GM18502 (cell line): ENCODE measurements around the gene GABRE.

Source experiments
- ATAC-seq: cut with Tn5 transposase; IDR thresholded peaks from one replicate; pipeline ENCODE4 v1.9.1; 2021; ENCODE audit warnings: mild to moderate bottlenecking; ENCODE audit not compliant: unreplicated experiment, poor library complexity

The GABRE gene, protein sequence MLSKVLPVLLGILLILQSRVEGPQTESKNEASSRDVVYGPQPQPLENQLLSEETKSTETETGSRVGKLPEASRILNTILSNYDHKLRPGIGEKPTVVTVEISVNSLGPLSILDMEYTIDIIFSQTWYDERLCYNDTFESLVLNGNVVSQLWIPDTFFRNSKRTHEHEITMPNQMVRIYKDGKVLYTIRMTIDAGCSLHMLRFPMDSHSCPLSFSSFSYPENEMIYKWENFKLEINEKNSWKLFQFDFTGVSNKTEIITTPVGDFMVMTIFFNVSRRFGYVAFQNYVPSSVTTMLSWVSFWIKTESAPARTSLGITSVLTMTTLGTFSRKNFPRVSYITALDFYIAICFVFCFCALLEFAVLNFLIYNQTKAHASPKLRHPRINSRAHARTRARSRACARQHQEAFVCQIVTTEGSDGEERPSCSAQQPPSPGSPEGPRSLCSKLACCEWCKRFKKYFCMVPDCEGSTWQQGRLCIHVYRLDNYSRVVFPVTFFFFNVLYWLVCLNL

DNA sequence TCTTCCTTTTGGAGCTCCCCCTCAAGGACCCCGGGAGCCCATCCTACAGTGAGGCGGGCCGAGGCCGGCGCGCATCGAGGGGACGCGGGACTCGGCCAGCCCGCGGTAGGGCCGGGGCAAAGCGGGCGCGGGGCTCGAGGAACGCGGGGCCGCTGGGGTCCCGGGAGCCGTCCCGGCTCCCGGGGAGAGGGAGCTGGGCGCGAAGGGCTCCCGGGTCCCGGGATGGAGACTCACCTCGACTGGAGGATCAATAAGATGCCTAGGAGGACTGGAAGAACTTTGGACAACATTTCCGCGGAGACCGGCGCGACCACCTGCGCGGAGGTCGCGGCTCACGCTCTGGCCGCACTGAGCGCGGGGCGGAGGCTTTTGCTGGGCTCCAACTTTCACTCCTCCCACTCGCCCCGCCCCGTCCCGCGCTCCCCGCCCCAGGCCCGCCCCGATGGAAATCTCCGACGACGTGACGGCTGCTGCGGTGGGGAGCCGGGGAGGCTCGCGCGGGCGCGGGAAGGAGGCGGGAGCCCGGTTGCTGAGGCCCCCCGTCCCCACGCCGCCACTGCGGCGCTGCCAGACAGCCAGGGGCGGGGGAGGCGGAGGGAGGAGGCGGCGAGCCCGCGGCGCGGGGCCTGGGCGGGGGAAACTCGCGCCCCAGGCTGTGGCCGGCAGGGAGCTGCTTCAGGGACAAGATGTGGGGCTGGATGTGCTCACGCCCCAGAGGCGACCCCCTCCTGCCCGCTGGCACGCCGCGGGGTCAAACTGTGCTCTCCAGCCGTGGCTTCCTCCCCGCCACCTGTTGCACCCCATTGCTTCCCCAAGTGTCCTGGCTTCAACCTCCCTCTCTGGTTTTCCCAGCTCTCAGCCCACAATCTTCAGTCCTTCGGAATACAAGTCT lies at the start of gene GABRE:
TSS of gene GABRE (minus strand) at position 341 of the 892 bp plus-strand sequence. CDS start at position 290, 51 bp downstream.
- peak; percentile 59 for ATAC-seq

DNA sequence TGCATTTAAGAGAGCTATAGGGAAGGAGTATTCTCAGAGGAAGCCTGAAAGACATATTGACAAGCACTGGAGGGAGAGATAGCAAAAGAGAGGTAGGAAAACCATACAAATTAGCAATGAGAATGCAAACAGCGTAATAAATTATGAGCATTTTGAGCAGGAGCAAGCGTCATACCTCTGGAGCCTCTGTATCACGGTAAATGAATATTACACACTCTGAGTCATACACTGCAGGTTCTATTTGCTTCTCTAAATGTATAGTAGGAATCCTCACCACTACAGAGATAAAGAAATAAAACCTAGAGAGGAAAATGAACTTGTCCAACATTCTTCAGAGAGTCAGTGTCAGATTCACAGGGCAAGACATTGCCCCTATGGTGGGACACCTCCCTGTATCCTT lies 46.4 kb upstream of the GABRE start:
- ATAC-seq: no peak

DNA sequence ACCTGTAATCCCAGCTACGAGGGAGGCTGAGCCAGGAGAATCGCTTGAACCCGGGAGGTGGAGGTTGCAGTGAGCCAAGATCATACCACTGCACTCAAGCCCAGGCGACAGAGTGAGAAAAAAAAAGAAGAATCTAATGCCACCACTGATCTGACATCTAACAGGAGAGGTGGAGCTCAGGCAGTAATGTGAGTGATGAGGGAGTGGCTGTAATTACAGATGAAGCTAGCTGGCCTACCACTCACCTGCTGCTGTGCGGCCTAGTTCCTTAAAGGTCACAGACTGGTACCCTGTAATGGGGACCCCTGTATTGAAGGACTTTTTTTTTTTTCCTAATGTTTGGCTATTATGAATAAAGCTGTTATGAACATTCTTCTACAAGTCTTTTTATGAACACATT lies 25.3 kb upstream of the GABRE start:
- no peak for ATAC-seq

GRCh38 chrX:151997539-151997938 lies 23.1 kb upstream of the GABRE start:
- no peak for ATAC-seq

GRCh38 chrX:151996347-151996746 lies 21.9 kb upstream of the GABRE start:
- ATAC-seq: no peak

DNA sequence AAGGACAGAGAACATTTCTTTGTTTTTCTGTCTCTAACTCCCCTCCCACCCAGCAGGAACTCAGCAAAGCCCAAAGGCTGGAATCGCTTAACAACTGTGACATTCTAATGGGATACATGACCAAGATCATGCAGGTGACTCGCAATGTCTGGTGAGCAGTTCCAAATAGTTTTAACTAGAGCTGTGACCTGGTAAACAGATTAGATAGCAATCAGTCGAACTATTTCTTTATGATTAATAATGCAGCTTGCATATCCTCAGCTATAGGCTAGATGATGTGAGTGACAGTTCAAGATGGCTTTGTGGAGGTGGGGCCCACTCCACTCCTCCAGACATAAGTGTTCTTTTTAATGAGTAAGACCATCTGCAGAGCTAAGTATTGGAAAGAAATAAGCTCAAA lies 20.0 kb upstream of the GABRE start:
- no peak for ATAC-seq

- no peak for ATAC-seq
Observed at GRCh38 chrX:151988706-151989299, 14.3 kb upstream of the GABRE start.

DNA sequence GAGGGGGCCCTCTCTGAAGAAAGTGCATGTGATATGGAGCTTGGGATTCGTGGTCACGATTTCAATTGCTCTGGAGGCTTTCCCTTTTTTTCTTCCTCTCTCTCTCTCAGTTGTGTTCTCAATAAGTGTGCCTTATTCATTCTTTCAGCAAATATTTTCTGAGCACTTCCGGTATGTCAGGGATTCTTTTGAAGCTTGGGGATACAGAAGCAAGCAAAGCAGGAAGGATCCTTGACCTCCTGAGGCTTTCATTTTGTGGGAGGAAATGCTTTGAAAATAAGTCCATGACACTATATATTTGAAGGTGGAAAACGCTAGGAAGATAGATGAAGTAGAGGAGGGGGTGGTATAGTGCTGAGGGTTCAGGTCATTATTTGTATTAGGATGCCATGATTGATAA lies 12.6 kb upstream of the GABRE start:
- no peak for ATAC-seq

DNA sequence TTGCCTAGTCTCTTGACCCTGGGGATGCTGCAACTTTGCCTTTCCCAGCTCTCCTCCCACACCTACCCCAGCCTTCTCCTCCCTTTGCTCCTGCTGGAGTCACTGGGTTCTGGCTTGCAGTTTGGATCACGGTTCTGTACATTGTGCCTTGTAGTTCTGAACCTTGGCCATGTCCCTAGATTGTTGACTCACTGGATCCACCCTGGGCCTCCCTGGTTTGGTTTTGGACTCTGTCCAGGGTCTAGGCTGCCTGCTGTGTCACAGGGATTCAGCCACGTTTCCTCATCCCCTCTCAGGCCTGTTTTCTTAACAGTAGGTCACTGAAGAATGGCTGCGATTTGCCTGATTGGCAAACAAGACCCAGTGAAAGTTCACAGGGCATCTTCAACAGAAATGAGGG lies 11.5 kb upstream of the GABRE start:
- no peak for ATAC-seq

DNA sequence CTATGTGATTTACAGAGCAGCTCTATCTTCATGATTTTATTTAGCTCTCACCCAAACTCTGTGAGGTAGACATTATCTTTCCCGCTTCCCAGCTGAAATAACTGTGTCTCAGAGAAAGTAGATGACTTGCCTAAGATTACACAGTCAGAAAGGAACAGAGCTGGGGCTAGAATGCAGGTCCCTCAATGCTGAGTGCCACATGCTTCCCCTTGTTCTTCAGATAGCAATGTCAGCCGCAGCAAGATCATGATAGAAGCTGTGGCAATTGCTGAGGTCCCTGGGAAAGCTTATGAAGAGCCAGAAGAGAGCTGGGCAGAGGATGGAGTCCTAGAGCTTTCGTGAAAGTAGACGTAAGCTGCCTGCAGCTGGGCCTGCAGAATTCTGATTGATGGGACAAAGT lies 11.1 kb upstream of the GABRE start:
- no peak for ATAC-seq

DNA sequence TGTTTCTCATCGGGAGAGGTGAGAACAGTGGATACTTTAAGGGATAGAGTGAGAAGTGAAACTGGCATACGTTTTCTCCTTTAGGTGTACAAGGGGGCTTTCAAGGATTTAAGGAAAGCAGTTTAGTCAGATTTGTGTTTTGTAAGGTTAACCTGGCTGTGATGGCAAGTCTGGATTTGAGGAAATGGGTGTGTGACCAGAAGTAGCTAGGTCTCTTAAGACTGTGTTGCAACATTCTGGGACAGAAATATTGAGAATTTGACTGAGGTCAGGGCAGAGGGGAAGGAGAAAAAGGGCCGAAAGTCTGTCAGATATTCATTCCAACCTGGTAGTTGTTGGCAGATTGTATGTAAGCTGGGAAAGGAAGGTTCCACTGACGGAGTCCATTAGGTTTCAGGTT lies 10.4 kb upstream of the GABRE start:
- ATAC-seq: no peak

DNA sequence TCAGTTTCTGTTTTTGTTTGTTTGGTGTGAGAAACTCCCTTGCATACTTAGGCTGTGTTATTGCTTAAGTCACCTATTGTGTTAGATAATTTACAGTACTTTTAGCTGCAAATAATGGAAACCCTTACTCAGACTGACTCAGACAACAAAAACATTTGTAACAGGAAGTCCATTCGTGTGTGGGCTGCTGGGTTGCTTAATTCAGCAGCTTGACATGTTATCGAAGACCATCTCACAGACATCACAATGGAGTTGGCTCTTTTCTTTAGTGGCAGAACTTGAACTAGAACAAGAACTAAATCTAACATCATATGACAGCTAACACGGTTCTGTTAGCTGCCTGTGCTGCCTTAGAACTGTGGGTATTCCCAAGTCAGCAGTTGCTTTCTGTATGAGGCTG lies 9.9 kb upstream of the GABRE start:
- ATAC-seq: no peak

- no peak for ATAC-seq
Observed at GRCh38 chrX:151983186-151983585, 8.7 kb upstream of the GABRE start.

DNA sequence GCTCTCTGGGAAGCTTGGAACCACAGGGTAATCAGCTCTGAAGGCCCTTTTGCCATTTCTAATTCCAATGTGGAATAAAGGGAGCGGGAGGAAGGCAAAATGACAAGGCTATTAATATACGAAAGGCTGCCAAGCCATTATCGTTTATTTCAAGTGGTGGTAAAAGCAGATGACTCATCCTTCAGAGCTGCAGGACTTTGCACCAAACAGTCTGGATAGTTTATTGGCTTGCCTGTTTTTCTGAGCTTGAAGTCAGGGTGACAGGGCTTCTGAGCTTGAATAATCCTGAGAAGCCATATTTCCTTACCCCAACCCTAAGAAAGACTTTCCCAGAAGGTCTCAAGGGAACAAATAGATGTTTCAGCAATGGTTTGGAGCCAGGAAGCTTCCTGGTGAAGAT lies 7.7 kb upstream of the GABRE start:
- ATAC-seq: no peak

DNA sequence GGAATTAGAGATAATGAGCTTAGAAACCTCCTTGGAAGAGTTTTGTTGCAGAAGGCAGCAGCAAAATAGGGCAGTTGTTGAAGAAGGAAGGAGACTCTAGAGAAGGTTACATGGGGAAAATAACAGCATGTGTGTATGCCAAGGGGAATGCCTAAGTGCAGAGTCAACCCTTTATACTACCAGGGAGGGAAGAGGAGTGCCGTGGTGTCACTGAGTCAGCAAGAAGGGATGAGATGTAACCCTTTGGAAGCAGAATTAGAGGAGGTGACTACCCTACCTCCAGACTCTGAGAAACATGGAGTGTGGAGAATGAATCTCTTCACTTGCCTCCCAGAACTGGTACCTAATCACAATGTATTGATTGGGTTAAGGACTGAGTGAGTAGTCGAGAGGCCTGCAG lies 6.7 kb upstream of the GABRE start:
- ATAC-seq: no peak

DNA sequence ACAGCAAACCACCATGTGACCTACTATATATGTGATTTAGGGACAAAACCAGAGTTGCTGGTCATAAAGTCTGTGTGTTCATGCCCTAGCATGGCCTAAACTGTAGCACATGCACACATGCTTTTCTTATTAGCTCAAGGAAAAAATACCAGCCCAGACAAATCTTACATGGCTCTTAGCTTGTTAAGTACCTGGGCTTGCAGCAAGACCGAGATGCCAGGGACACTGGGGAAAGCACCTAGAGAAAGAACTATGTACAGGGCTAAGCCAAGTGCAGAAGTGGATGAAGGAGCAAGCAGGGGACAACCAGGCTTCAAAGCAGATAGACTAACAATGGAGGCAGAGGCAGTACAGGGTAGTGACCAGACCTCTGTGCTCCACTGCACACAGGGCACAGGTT lies 3.4 kb upstream of the GABRE start:
- no peak for ATAC-seq

DNA sequence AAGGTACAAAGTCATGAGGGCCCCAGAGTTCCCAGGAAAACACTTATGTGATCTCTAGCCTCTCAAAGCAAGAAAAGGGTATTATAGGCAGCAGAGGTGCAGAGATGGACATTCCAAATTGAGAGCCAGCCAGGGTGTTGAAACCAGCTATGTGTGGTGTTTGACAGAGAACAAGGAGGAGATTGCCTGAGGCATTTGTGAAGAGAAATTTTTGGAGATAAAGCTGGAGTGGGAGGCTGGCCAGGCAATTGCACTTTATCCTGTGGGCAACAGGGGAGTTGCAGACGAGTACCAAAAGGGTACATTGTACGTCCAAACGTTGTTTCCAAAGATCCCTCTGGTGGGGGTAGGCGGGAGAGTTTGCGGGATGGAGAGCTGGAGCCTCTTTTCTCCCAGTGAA lies 2.5 kb upstream of the GABRE start:
- no peak for ATAC-seq

DNA sequence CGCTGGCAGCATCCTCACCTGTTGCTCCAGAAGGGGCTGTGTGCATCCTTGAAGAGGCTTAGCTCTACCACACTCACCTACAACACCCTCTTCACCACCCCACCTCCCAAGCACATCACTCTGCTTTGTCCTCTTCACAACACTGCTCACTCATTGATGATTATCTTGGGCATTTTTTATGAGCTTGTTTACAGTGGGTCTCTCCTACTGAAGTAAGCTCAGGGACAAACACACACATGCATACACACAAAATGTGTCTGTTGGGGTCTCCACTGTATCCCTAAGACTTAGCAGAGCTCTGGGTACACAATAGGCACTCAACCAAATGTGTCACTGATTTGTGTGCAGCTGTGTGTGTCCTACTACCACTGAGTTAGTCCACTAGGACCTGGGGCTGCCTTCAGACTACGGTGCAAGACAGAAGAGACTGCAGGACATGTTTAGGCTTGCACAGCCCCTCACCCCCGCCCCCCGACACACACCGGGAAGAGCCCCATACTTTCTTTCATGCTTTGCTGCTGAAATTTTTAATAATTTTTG lies 1.3 kb upstream of the GABRE start:
- ATAC-seq: no peak

GRCh38 chrX:151975228-151975593 lies 735 bp upstream of the GABRE start:
- no peak for ATAC-seq

GRCh38 chrX:151973851-151974335 lies 583 bp downstream of the GABRE start:
- no peak for ATAC-seq
